ENCODE data around the gene WNT7A. TPM values are rescaled to one million over a fixed set of nuclear protein-coding genes. Genes with fewer than 3 reads are reported as not detected.

WNT7A gene
- total RNA-seq, 1 donor, result not detected

- peak overlapping the region; percentile 61 for H3K4me3 ChIP-seq (ENCODE audit: low read depth, low read length)
- peak; percentile 77 for TF ChIP-seq CTCF (IDR thresholded peaks at IDR 0.05; ENCODE audit: insufficient read depth, low read length)
Observed at GRCh38 chr3:13896473-13897154, 16.7 kb upstream of the WNT7A start.

GRCh38 chr3:13895155-13896105, 15.6 kb upstream of the WNT7A start:
- TF ChIP-seq CTCF (IDR thresholded peaks at IDR 0.05; ENCODE audit: insufficient read depth, low read length), result no peak
- peak; percentile 79 for DNase-seq (ENCODE audit: low read depth)
- H3K4me3 ChIP-seq (ENCODE audit: low read depth, low read length), result peak overlapping the region; percentile 61

More at GRCh38 chr3:13896473-13897154, 16.7 kb upstream of the WNT7A start:
- DNase-seq (ENCODE audit: low read depth), result peak; percentile 74

- peak overlapping the region; percentile 61 for H3K4me3 ChIP-seq (ENCODE audit: low read depth, low read length)
- no peak for TF ChIP-seq CTCF (IDR thresholded peaks at IDR 0.05; ENCODE audit: insufficient read depth, low read length)
- DNase-seq (ENCODE audit: low read depth), result no peak
Observed at GRCh38 chr3:13894807-13895154, 14.9 kb upstream of the WNT7A start.

GRCh38 chr3:13894096-13894806, 14.4 kb upstream of the WNT7A start:
- no peak for TF ChIP-seq CTCF (IDR thresholded peaks at IDR 0.05; ENCODE audit: insufficient read depth, low read length)
- no peak overlapping the region for H3K4me3 ChIP-seq (ENCODE audit: low read depth, low read length)
- DNase-seq (ENCODE audit: low read depth), result no peak

GRCh38 chr3:13892304-13892703, 12.4 kb upstream of the WNT7A start:
- DNase-seq (ENCODE audit: low read depth), result no peak
- no peak overlapping the region for H3K4me3 ChIP-seq (ENCODE audit: low read depth, low read length)
- no peak for TF ChIP-seq CTCF (IDR thresholded peaks at IDR 0.05; ENCODE audit: insufficient read depth, low read length)

- TF ChIP-seq CTCF (IDR thresholded peaks at IDR 0.05; ENCODE audit: insufficient read depth, low read length), result no peak
- no peak for DNase-seq (ENCODE audit: low read depth)
- no peak overlapping the region for H3K4me3 ChIP-seq (ENCODE audit: low read depth, low read length)
Observed at GRCh38 chr3:13891492-13892073, 11.7 kb upstream of the WNT7A start.

Measured in fibroblast of the aortic adventitia (primary cell).